AG04449 (cell line): Measurements from ENCODE around the gene MCL1.

ENCODE experiments used
- CTCF ChIA-PET: fragments of 350-600 bp; formaldehyde crosslinking; extraction: SDS; loops from one replicate; lab custom pipeline; 2021; ENCODE audit warnings: antibody characterized with exemption; lab: Yijun Ruan, JAX
- POLR2A ChIA-PET: fragments of 400-600, 350-600 bp; formaldehyde crosslinking; extraction: SDS; loops from one replicate; lab custom pipeline; 2020; ENCODE audit warnings: antibody characterized with exemption, inconsistent platforms; lab: Yijun Ruan, JAX
- DNase-seq: peaks from one replicate; pipeline ENCODE4 v3.0.0-alpha.2; 2010; ENCODE audit warnings: low read depth, low spot score
- H3K4me3 ChIP-seq: 2 replicates; pipeline ENCODE4 v1.5.1; 2011; ENCODE audit warnings: low read depth, mild to moderate bottlenecking, control low read depth, low read length
- TF ChIP-seq, protein P1 (sequence below): IDR thresholded peaks from one replicate; pipeline ENCODE4 v1.5.1; 2011; ENCODE audit warnings: mild to moderate bottlenecking, moderate library complexity, low read length, control low read depth, inconsistent platforms; ENCODE audit not compliant: insufficient read depth; ENCODE audit errors: missing control alignments

Gene MCL1

DNA sequence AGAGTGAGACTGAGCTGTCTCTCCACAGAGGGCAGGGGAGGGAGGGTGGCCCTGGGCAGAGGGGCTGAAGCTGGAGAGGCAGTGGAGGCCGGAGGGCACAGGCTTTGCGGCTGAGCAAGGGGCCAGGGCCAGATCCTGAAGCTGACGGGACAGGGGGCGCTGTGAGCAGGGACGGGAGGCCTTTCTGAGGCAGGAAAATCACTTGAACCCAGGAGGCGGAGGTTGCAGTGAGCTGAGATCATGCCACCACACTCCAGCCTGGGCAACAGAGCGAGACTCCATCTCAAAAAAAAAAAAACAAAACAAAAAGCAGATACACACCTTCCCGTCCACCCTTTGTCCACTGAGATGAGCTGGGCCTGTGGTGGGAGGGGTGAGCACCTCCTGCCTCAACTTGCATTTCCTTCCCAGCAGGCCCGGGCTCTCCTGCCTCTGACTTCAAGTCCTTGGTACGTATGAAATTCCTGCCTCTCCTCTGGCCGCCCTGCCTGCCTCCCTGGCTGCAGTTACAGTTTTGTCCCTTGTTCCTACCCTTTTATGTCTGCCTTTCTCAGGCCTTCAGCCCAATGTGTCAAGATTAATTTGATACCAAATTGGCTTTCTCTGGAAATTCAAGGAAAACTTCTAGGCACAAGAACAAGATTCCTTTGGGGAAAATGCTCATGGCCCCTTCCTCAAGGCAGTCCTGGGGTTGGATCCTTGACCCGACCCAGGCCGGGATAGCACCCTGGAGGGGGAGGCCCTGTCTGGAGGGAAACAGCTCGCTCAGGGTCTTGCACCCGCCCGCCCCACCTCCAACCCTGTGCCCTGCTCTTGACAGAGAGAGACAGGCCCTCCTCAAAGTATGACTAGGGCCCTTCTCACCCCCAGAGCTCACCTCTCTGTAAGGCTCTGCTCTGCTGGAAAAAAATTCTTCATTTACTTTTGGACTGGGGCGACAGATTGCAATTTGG is 41.4 kb downstream of the MCL1 start:
- no peak overlapping the region for H3K4me3 ChIP-seq
- CTCF ChIA-PET = interaction anchor here (0.8 to 12.9 kb wide), 6 partner anchors 10 to 283 kb away, joined by 3 to 160 read pairs (median 34); partner anchors contain the start of genes ADAMTSL4 and FALEC
- DNase-seq = no peak
- TF ChIP-seq, protein P1, sequence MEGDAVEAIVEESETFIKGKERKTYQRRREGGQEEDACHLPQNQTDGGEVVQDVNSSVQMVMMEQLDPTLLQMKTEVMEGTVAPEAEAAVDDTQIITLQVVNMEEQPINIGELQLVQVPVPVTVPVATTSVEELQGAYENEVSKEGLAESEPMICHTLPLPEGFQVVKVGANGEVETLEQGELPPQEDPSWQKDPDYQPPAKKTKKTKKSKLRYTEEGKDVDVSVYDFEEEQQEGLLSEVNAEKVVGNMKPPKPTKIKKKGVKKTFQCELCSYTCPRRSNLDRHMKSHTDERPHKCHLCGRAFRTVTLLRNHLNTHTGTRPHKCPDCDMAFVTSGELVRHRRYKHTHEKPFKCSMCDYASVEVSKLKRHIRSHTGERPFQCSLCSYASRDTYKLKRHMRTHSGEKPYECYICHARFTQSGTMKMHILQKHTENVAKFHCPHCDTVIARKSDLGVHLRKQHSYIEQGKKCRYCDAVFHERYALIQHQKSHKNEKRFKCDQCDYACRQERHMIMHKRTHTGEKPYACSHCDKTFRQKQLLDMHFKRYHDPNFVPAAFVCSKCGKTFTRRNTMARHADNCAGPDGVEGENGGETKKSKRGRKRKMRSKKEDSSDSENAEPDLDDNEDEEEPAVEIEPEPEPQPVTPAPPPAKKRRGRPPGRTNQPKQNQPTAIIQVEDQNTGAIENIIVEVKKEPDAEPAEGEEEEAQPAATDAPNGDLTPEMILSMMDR = no peak
- POLR2A ChIA-PET = interaction anchor here (1.0 to 1.4 kb wide), 3 partner anchors 13 to 24 kb away, joined by 3 read pairs; partner anchors contain the start of gene FALEC

DNA sequence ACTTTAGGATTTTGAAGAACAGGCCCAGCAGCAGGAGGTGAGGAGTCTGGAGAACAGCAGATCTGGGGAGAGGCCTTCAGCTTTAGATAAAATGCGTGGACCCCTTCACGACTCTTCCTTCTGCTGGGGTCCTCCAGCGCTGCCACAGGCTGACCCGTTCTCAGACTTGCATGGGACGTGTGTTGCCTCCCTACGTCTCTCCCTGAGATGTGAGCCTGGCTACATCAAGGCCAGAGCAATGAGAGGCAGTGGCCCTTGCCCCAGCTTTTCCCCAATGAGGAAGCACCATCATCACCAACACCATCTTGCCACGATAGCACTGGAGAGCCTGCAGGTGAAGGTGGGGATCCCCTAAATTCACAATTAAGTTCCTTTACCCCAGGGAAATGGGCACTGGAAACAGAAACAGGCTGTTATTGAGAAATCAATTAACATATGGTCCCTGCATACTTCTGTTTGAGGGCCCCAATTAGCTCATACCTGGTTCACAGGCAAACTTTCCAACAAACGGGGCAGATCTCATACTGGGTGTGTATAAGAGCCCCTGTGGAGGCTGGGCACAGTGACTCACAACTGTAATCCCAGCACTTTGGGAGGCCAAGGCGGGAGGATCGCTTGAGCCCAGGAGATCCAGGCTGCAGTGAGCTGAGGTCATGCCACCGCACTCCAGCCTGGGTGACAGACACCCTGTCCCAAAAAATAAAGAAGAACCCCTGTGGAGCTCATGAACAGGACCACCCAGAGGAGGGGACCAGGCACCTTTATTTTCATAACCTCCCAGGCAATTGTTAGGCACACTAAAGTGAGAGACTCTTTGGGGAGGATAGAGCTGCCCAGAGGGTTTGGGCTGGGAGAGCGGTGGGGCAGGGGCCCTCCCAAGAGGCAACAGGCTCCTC is 42.3 kb downstream of the MCL1 start:
- no peak for DNase-seq
- TF ChIP-seq, protein P1 = no peak
- CTCF ChIA-PET = interaction anchor here (0.9 to 12.9 kb wide), 7 partner anchors 9 to 282 kb away, joined by 3 to 160 read pairs (median 19); partner anchors contain the start of genes ADAMTSL4, ECM1 and FALEC
- no peak overlapping the region for H3K4me3 ChIP-seq
- POLR2A ChIA-PET = interaction anchor here (0.8 to 1.4 kb wide), 5 partner anchors 14 to 29 kb away, joined by 3 read pairs; partner anchors contain the start of genes ECM1 and FALEC

DNA sequence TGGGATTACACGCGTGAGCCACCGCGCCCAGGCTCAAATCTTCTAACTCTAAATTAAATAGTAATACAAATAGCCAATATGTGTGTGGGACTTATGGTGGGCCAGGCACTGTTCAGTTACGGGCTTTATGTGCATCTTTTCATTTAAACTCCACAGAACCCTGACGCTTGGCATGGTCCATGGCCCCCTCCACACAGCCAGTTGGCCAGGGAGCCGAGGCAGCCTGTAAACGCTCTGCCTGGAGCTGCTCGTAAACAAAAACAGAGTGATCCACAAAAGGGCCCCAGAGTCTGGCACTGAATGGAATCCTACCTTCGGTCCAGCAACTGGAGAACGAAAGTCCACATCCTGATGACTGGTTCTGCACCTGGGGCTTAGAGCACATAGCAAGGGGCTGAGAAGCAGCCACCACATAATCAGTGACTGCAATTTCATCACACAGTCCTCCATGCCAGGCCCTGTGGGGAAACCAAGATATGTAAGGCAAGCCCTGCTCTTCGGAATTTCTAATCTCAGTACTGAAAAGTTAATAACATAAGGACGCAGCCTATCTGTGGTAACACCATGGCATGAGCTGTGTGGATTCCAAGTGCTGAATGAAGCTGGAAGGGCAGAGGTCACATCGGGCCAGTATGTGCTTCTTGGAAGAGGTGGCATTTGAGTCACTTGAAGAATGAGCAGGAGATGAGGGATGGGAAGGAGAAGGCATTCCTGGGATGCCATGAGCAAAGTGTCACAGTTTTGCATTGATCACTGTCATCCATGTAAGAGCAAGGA is 43.7 kb downstream of the MCL1 start:
- no peak overlapping the region for H3K4me3 ChIP-seq
- TF ChIP-seq, protein P1 = no peak
- ChIA-PET CTCF (interaction anchor here (1.1 to 12.9 kb wide), 7 partner anchors 8 to 72 kb away, joined by 3 to 160 read pairs (median 19); partner anchors contain the start of genes ADAMTSL4, ECM1 and FALEC), POLR2A (interaction anchor here (0.6 to 1.2 kb wide), 2 partner anchors 28 to 294 kb away, joined by 3 read pairs; partner anchors contain the start of gene ECM1)
- no peak for DNase-seq

- H3K4me3 ChIP-seq = no peak overlapping the region
- no peak for DNase-seq
- TF ChIP-seq, protein P1 = no peak
- POLR2A ChIA-PET = interaction anchor here (0.7 kb wide), 1 partner anchor 348 kb away, joined by 3 read pairs; no protein-coding TSS in a partner anchor
- CTCF ChIA-PET = interaction anchor here (0.8 to 12.9 kb wide), 9 partner anchors 15 to 275 kb away, joined by 3 to 160 read pairs (median 15); partner anchors contain the start of genes ADAMTSL4, FALEC and TARS2
Observed at GRCh38 chr1:150534002-150534401, 45.4 kb downstream of the MCL1 start.

DNA sequence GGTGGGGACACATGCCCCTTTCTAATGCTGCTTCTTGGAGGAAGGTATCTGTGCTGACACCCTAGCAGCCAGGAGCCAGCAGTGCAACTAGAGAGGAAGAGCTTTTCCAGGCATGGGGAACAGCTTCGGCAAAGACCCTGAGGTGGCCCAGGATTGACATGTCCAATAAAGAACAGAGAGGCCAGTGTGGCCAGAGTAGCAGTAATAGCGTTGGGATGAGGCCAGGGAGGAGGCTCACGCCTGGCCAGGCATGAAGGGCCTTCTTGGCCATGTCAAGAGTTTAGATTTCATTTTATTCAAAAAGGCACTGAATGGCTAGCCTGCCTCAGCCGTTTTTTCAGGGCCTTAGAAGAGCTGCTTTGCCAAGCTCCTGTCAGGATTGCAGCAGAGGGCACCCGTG is 46.5 kb downstream of the MCL1 start:
- DNase-seq = no peak
- TF ChIP-seq, protein P1 = no peak

More for the DNA sequence above, 46.5 kb downstream of the MCL1 start:
- no peak overlapping the region for H3K4me3 ChIP-seq
- POLR2A ChIA-PET = interaction anchor here (1.0 to 2.7 kb wide), 3 partner anchors 16 to 25 kb away, joined by 3 to 10 read pairs (median 3); partner anchors contain the start of genes ADAMTSL4, ECM1 and FALEC
- CTCF ChIA-PET = interaction anchor here (0.8 to 12.9 kb wide), 28 partner anchors 9 to 448 kb away, joined by 3 to 160 read pairs (median 4); partner anchors contain the start of genes ADAMTSL4, ECM1, FALEC and TARS2
